Regular cardiac myocyte (primary cell): ENCODE measurements around the gene MRPL53. TPM values are rescaled to one million over a fixed set of nuclear protein-coding genes. Genes with fewer than 3 reads are reported as not detected.

ENCODE experiments used
- total RNA-seq: library from RNA; depleted of rRNA; stranded (reverse); fragments of >200 nt; gene quantifications from 2 replicates; pipeline ENCODE4 v1.2.3, GENCODE V29; 2014

Gene MRPL53
- total RNA-seq: 37.5 and 47.0 TPM in 2 replicates

DNA sequence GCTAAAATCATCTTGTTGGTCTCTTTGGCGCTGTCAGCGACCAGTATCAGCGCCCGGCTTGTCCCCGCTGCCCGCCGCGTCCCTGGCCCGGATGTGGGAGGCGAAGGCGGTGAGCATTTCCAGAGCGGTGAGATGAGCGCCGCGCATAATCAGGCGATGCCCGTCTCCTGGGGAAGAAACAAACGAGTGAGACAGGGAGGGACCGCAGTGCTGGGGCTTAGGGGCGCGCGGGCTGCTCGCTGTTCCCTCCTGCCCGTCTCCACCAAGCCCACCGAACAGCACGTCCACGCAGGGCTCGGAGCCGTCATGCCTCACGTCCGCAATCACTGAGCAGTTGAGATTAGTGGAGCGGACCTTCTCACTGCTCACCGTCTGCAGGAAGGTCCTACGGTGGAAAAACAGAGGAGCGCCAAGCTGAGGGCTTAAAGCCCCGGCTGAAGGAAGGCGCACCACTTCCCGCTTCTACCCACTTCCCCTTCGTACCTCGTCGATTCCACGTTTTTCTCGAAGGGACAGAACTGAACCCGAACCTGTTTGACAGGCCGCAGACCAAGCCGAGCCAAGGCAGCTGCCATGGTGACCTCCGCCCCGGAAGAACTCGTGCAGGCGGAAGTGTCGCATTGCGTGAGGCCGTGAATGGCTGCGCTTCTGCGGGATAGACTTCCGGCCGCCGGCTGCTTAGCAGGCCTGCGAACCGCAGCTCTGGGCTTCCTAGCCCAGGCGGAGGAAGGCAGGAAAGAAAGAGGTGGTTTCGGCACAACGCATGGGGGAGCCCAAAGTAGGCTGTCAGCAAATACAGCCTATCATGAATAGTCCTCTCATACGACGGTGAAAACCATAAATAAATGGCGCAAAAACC is at the start of gene MRPL53:
Gene MRPL53 (minus strand): TSS at position 595 of the 859 bp plus-strand sequence. CDS start 20 bp downstream, at position 575.

DNA sequence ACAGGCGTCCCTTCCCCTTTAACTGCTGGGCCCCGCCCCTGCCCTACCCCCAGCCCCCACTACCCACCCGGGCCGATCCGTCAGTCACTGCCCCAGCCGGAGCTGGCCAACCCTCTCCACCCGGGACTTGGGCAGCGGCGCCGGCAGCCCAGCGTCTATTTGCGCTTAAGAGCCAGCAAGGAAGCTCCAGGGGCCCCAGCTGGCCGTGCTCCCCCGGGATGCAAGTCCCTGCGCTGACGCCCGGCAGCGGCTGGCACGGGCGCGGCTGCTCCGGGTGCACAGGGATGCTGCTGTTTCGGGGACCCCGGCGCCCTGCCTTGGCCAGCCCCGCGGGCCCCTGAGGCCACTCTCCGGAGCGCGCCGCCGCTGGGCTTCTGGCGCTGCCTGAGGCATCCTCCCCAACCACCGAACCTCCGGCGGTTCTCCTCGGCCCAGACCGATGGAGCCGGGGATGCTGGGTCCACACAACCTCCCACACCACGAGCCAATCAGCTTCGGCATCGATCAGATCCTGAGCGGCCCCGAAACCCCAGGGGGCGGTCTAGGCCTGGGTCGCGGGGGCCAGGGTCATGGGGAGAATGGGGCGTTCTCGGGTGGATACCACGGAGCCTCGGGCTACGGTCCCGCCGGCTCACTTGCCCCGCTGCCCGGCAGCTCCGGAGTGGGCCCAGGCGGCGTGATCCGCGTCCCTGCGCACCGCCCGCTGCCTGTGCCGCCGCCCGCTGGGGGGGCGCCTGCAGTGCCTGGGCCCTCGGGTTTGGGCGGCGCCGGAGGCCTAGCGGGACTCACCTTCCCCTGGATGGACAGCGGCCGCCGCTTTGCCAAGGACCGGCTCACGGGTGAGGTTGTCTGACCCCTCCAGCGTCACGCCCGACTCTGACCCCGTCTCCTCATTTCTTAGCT is 42.1 kb upstream of the MRPL53 start, which contains the start of gene TLX2:
Gene TLX2 (plus strand): TSS at position 83 of the 903 bp plus-strand sequence. CDS start 357 bp downstream, at position 440.

DNA sequence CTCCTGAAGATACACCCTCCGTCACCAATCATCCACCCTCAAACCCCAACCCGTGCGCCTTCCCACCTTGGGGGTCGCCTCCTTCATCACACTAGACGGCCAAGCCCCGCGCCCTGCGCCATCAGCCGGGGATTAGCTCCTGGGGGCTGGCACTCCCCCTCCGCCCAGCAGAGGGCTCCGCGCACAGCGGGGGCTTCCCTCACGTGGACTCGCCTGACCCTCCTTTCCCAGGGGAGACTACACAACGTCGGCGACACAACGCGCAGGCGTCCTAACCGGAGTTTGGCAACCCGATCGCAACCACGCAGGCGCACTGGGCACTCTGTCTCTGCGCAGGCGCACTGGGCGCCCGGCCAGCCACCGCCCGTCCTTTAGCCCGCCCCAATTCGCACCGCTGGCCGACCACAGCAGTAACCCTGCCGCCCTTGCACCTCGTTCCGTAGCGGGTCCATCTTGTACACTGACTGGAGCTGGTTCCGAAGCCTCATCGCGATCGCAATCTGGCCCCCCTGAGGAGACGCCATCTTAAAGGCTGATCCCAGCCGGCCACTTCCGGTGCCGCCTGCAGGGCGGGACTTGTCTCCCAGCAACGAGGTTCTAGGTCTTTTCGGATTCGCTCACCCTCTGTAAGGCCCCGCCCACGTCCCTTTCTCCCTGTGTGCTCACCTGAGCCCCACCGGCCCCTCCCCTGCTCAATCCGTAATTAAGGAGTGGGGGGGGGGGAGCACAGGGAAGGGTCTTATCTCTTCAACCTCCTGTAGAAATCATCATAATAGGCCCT is 34.9 kb upstream of the MRPL53 start, which contains the start of gene PCGF1:
Gene PCGF1 (minus strand): TSS at position 551 of the 781 bp plus-strand sequence. CDS start 27 bp downstream, at position 524.

DNA sequence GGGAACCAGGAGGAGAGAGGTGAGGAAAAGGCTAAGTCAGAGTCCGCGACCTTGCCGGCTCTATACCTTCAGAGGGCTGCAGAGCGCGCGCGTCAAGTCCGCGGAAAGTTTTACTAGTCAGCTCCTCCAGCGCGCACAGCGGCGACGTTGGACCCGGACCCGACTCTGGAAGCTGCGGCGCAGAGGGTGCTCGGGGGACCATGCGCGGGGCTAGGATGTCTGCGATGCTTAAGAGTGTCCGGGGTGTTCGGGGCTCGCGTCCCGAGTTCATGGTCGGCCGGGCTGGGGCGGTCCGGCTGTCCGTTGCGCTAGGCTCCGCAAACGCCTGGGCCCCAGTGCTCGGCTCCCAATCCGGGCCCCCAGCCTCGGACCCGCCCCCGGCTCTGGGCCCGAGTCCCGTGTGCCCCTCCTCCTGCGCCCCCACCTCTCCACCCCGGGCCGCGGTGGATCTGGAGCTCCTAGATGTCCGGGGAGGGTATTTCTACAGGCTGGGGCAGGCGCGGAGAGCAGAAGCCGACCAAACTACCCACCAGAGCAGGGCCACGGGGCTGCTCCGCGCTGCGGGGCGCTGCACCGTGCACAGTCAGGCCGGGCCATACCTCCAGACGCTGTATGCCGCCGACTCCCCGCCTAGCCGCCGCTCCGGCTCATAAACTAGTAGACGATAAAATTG is 26.9 kb upstream of the MRPL53 start, which contains the start of gene LBX2:
Gene LBX2 (minus strand): TSS at position 337 of the 673 bp plus-strand sequence. CDS start 66 bp downstream, at position 271.

DNA sequence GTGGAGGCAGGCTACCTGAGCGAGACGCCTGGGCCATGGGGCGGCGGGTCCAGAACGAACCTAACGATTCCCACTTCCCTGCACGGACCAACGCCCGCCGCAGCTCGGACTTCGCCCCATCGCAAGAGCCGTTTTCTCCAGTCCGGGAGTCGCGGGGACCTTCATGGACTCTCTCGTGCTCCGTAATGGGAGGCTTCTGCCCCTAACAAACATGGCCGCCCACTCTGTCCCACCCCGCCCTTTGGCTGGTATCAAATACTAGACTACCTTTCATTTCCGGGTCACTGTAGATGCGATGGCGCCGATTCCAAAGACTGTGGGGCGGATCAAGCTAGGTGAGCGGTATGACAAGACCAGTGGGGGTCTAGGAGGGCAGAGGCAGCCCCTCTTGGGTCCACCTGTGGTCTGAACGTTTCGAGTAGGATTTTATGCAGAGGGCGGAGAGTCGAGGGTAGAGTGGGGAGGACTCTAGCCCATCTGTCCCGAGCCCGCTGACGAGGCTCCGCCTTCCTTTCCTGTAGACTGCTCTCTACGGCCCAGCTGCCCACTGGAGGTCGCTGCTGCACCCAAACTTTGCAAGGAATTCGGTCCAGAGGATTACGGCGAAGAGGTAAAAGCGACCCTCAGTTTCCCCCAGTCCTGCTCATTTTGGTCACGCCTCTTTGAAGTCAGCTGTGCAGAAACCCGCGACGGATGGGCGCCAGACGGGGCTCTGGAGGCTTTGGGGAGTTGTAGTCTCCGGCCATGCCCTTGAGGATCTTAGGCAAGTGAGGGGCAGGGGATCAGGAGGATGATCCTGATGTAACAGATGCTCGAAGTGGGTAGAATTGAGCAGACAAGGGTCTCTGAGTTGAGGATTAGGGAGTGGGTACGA is 10.6 kb upstream of the MRPL53 start, which contains the start of the genes CCDC142 and TTC31:
Gene CCDC142 (minus strand): TSS at position 198 of the 874 bp plus-strand sequence. CDS start 161 bp downstream, at position 37.
Gene TTC31 (plus strand): TSS at position 281 of the 874 bp plus-strand sequence. CDS start 15 bp downstream, at position 296.

GRCh38 chr2:74458132-74458937 is 14.1 kb downstream of the MRPL53 start, which contains the start of gene WBP1:
TSS of gene WBP1 (plus strand) at chr2:74458438. CDS start at chr2:74458603, 165 bp downstream.

GRCh38 chr2:74454654-74455511 is 17.6 kb downstream of the MRPL53 start, which contains the start of gene INO80B:
TSS of gene INO80B (plus strand) at chr2:74455087. CDS start at chr2:74455117, 30 bp downstream.

DNA sequence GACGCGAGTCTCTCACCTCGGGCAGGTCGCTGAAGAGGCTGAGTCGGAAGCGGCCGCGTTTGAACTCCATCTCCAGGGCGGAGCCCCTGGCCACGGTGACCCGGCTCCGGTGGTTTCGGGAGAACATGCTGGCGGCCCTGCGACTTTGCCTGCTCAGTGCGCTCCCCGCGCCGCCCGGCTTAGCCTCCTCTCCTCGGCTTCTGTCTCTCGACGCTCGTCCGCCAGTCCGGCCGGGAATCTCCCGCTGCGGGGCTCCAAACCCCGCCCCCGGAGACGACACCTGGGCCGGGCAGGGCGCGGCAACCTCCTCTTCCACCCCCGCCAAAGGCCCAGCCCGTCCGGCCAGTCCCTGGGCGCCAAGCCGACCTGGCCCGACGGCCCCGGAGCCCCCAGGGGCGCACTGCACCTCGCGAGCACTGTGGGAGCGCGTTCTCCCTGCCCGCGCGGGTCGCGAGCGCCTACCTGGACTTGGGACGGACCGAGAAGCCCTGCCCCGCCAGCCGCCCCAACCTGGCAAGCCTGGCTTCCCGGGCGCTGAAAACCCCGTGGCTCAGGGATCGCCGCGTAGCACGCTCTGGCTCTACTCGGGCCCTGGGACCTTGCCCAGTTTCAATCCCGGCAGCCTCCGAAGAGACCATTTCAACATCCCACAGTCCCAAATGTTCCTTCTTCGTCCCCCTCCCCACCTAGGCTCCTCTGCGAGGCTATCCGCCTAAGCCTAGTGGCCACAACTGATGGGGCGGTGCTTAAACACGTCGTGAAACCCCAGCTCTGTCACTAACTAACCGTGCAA is 30.6 kb downstream of the MRPL53 start, which contains the start of gene RTKN:
Gene RTKN (minus strand): TSS at position 248 of the 793 bp plus-strand sequence. CDS start 121 bp downstream, at position 127.

Other genes starting within 250 kb of the MRPL53 start
- gene SLC4A5, start 129.3 kb downstream of the MRPL53 start, total RNA-seq: under 0.01 TPM in 1 of 2 replicates, not detected in the other
- gene DCTN1, start 92.4 kb downstream of the MRPL53 start, total RNA-seq: 202 and 203 TPM in 2 replicates
- 0.58 and 1.1 TPM in 2 replicates for gene C2orf81, start 51.1 kb downstream of the MRPL53 start, total RNA-seq
- gene WDR54, start 51.0 kb downstream of the MRPL53 start, total RNA-seq: 38.6 and 76.1 TPM in 2 replicates
- 10.2 and 13.5 TPM in 2 replicates for gene RTKN, start 30.7 kb downstream of the MRPL53 start, total RNA-seq
- 7.1 and 16.3 TPM in 2 replicates for gene INO80B, start 17.6 kb downstream of the MRPL53 start, total RNA-seq
- gene WBP1, start 14.2 kb downstream of the MRPL53 start, total RNA-seq: 39.1 and 58.9 TPM in 2 replicates
- 65.7 and 82.4 TPM in 2 replicates for gene MOGS, start 7.3 kb downstream of the MRPL53 start, total RNA-seq
- gene CCDC142, start 10.3 kb upstream of the MRPL53 start, total RNA-seq: 18.0 and 22.3 TPM in 2 replicates
- 10.7 and 14.6 TPM in 2 replicates for gene TTC31, start 10.4 kb upstream of the MRPL53 start, total RNA-seq
- gene LBX2, start 26.9 kb upstream of the MRPL53 start, total RNA-seq: 2.1 and 2.8 TPM in 2 replicates
- gene PCGF1, start 35.0 kb upstream of the MRPL53 start, total RNA-seq: 20.3 and 25.9 TPM in 2 replicates
- under 0.01 TPM in 1 of 2 replicates, not detected in the other for gene TLX2, start 41.8 kb upstream of the MRPL53 start, total RNA-seq
- gene DQX1, start 53.6 kb upstream of the MRPL53 start, total RNA-seq: not detected in 2 replicates
- gene AUP1, start 57.0 kb upstream of the MRPL53 start, total RNA-seq: 104 and 110 TPM in 2 replicates
- 44.8 and 51.2 TPM in 2 replicates for gene HTRA2, start 57.3 kb upstream of the MRPL53 start, total RNA-seq
- gene LOXL3, start 81.3 kb upstream of the MRPL53 start, total RNA-seq: 147 and 384 TPM in 2 replicates
- gene DOK1, start 82.0 kb upstream of the MRPL53 start, total RNA-seq: 74.6 and 108 TPM in 2 replicates
- gene M1AP, start 175.7 kb upstream of the MRPL53 start, total RNA-seq: under 0.01 and 0.19 TPM in 2 replicates
- gene SEMA4F, start 181.6 kb upstream of the MRPL53 start, total RNA-seq: 8.1 and 12.4 TPM in 2 replicates